HK-2 (cell line): ENCODE results near the gene SBF2.
"Not testable (repeated sequence)": the region's sequence is repeated elsewhere in the genome, so short reads cannot be mapped to it uniquely, and the experiment has no call there.

Source experiments
- DNase-seq: peaks from one replicate; pipeline ENCODE4 v3.0.0-alpha.2; 2018; ENCODE audit not compliant: unreplicated experiment

The SBF2 gene

DNA sequence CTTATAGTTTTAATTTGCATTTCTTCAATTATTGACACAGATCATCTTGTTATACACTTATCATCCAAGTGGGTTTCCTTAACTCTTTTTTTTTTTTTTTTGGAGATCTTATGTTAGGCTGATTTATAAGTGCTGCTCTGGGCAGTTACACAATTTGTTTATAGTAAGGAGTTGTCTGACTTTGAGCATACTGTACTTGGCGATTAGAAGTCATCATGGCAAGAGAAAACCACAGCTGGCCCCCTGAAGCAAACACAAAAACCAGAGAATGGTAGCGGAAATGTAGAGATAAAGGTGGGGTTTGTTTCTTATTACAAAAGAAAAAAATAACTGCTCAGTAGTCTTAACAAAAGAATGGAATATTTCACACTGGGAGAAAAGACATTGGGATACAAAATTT lies 337.5 kb downstream of the SBF2 start:
- no peak for DNase-seq

GRCh38 chr11:9955391-9955790 lies 338.6 kb downstream of the SBF2 start:
- no peak for DNase-seq

- no peak for DNase-seq
These were observed 339.9 kb downstream of the SBF2 start for GRCh38 chr11:9953994-9954626.

DNA sequence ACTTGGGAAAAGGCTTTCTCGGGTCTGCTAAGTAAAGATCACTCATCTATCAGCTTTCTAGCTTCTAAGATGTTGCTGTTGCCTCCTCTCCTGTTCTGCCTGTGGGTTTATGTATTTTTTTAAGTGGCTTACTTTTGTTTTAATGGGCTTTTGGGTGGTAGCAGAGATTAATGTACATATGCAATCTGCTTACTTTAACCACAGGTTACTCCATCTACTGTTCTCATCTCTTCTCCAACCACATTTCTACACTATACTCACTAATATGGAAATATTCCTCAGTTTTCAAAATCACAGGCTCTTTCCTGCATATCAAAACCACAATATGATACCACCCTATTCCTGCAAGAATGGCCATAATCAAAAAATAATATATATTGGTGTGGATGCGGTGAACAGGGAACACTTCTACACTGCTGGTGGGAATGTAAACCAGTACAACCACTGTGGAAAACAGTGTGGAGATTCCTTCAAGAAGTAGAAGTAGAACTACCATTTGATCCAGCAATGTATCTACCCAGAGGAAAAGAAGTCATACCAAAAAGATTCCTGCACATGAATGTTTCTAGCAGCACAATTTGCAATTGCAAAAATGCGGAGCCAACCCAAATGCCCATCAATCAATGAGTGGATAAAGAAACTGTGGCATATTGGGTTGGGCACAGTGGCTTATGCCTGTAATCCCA lies 341.4 kb downstream of the SBF2 start:
- no peak for DNase-seq

GRCh38 chr11:9951807-9952206 lies 342.2 kb downstream of the SBF2 start:
- no peak for DNase-seq

- no peak for DNase-seq
These were observed 343.6 kb downstream of the SBF2 start for GRCh38 chr11:9950462-9950861.

DNA sequence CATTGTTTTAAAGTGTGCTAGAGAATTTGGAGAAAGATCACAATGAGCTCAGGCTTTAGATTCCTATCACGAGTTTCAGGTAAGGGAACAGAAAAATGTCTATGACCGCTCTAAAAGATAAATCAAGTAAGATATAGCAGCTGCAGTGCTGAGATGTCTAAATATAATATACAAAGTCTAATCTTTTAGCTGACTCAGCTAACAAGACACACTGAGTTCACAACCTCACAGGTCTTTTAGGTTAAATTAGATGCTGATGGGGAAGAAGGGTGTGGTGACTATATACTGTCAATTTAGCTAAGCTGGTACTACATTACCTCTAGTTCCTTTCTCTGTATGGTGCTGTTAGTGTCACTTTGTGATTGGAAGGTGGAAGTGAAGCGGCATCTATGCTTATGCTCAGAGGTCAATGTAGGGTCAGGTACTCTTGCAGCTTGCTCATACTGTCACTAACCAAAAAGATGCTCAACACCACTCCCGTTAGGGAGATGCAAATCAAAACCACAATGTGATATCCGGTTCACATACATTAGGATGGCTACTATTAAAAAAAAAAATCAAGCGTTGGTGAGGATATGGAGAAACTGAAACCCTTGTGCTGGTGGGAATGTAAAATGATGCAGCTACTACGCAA lies 346.7 kb downstream of the SBF2 start:
- DNase-seq, result no peak

DNA sequence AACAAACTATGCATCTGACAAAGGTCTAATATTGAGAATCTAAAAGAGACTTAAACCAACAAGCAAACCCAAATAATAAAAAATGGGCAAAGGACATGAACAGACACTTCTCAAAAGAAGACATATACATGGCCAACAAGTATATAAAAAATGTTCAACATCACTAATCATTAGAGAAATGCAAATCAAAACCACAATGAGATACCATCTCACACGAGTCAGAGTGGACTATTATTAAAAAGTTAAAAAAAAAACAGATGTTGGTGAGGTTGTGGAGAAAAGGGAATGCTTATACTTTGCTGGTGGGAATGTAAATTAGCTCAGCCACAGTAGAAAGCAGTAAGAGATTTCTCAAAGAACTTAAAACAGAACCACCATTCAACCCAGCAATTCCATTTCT lies 348.3 kb downstream of the SBF2 start:
- DNase-seq, result not testable (repeated sequence)

- no peak for DNase-seq
These were observed 350.5 kb downstream of the SBF2 start for GRCh38 chr11:9943386-9944110.

- DNase-seq, result no peak
These were observed 352.0 kb downstream of the SBF2 start for GRCh38 chr11:9941991-9942390.

DNA sequence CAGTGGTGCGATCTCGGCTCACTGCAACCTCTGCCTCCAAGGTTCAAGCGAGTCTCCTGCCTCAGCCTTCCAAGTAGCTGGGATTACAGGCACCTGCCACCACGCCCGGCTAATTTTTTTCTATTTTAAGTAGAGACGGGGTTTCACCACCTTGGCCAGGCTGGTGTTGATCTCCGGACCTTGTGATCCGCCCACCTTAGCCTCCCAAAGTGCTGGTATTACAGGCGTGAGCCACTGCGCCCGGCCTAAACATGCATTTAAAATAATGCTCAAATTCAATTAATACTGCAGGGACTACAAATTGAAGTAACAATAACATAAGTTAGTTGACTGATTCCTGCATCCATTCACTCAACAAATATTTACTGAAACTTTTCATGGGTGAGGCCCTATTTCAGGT lies 354.9 kb downstream of the SBF2 start:
- not testable (repeated sequence) for DNase-seq

GRCh38 chr11:9936754-9937153 lies 357.3 kb downstream of the SBF2 start:
- no peak for DNase-seq

DNA sequence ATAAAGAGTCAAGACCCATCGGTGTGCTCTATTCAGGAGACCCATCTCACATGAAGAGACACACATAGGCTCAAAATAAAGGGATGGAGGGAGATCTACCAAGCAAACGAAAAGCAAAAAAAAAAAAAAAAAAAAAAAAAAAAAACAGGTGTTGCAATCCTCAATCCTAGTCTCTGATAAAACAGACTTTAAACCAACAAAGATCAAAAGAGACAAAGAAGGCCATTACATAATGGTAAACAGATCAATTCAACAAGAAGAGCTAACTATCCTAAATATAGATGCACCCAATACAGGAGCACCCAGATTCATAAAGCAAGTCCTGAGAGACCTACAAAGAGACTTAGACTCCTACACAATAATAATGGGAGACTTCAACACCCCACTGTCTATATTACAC lies 361.2 kb downstream of the SBF2 start:
- DNase-seq, result not testable (repeated sequence)

GRCh38 chr11:9930562-9931331 lies 363.3 kb downstream of the SBF2 start:
- not testable (repeated sequence) for DNase-seq

DNA sequence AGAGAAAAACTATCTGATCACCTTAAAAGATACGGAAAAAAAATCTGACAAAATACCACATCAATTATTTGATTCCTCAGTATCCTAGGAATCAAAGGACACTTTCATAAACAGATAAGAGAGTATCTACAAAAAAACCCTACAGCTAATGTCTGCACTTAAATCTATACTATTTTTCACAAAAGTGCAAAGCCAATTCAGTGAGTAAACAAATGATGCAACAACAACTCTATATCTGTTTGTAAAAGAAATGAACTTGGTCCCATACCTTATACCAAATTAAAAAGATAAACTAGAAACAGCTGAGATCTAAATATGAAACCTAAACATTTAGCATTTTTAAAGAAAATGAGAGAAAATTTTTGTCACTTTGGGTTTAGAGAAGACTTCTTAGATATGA lies 366.3 kb downstream of the SBF2 start:
- no peak for DNase-seq

DNA sequence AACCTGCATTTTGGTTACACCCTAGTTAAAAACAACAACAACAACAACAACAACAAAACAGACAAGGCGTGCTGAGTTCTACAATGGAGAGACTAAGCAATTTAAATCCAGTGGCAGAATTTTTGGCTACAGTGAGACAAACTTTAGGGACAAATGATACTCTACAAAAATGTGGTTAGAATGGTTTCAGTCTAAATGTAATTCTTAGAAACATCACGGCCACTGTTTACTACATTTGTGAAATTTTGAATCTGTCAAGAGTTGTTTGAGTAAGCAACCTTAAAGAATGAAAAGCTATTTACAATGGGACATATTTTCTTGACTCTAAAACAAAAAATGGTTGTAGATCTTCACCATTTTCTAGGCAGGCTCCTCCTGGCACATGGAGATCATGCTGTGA lies 370.7 kb downstream of the SBF2 start:
- no peak for DNase-seq

DNA sequence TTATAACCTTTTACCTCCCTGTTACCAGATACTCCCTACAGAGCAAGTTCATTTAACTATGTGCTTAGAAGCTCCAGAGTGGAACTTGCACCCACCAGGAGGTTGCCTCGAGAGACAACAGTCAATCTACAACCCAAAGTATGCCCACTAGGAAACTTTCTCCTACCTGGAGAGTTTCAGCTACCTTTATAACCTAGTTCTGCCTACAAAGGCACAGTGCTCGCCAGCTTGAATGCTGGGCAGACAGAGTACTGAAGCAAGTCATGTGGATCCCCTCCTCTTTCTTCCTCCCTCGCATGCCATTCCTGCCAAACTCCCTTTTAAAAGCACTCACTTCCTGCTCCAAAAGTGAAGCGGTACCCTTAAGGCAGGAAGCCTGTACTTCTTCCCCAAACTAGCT lies 371.2 kb downstream of the SBF2 start:
- DNase-seq, result no peak

- DNase-seq, result no peak
These were observed 377.5 kb downstream of the SBF2 start for GRCh38 chr11:9916480-9916879.

GRCh38 chr11:9914064-9914463 lies 380.0 kb downstream of the SBF2 start:
- no peak for DNase-seq

GRCh38 chr11:9905960-9906791 lies 387.8 kb downstream of the SBF2 start:
- DNase-seq, result no peak

- no peak for DNase-seq
These were observed 388.5 kb downstream of the SBF2 start for GRCh38 chr11:9905501-9905951.
